MG63 (cell line): ENCODE results near the gene KATNA1. TPM values are rescaled to one million over a fixed set of nuclear protein-coding genes. Genes with fewer than 3 reads are reported as not detected.
"Not testable (repeated sequence)": the region's sequence is repeated elsewhere in the genome, so short reads cannot be mapped to it uniquely, and the experiment has no call there.

ENCODE experiments used
- DNase-seq: peaks from one replicate; pipeline ENCODE4 v3.0.0-alpha.2; 2020
- H3K27me3 ChIP-seq: fragments of 250-450 bp; sonication (Bioruptor Pico); 2 replicates; pipeline ENCODE4 v1.5.1; 2020; ENCODE audit warnings: mild to moderate bottlenecking, moderate library complexity
- H3K36me3 ChIP-seq: fragments of 250-450 bp; sonication (Bioruptor Pico); 2 replicates; pipeline ENCODE4 v1.5.1; 2020; ENCODE audit warnings: mild to moderate bottlenecking, moderate library complexity
- H3K4me3 ChIP-seq: fragments of 250-450 bp; sonication (Bioruptor Pico); 2 replicates; pipeline ENCODE4 v1.5.1; 2020; ENCODE audit warnings: mild to moderate bottlenecking, moderate library complexity
- H3K9me3 ChIP-seq: fragments of 250-450 bp; sonication (Bioruptor Pico); 2 replicates; pipeline ENCODE4 v1.5.1; 2020; ENCODE audit warnings: mild to moderate bottlenecking, moderate library complexity
- total RNA-seq: library from RNA; depleted of rRNA; stranded (reverse); fragments of >200 nt; shearing (Covaris generic); gene quantifications from 2 replicates; pipeline ENCODE4 v1.2.3, GENCODE V29; 2014; ENCODE audit warnings: low replicate concordance; rRNA removed

KATNA1 gene
- total RNA-seq: 26.9 and 34.1 TPM in 2 replicates

DNA sequence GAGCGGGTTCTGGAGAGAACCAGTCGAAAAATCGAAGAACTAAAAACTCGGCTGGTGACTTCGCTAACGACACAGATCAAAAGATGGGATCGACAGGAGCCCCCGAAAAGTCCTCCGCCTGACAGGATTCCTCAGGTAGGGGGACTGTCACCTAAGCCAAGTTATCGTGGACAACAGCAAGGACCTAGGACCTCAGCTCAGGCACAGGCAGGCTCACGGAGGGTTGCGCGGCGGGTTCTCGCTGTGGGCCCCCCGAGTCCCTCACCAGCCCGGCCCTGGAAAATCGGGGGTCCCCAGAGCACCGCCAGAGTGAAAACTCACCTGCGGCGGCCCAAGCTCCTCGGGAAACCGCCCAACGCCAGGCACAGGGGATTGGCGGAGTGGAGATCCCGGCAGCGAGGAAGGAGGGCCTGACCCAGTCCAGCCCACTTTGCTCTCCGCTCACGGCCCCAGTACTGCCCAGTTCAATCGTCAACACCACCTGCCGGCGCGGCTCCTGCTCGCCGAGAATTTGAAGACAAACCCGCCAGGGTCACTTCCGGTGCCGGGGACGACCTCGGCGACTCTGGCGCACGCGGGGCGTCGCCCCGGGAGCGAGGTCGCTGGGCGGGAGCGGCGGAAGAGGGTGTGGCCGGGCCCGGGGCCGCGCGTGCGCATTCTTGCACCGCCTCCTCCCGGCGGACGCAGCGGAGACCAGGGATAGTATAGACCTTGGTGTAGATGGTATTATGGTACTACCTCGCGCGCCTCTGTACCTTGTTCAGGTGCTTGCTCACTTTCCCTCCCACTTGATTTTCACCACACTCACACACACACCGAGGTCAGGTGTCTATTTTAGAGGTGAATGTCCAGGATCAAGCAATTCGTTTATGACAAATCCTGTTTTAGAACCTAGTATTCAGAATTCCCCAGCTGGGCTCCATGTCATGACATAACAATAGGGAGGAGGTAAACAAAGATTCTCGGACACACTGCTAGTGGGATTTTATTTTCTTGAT lies at the start of gene KATNA1:
TSS of gene KATNA1 (minus strand) at position 567 of the 998 bp plus-strand sequence. CDS start 10,167 bp downstream, outside the sequence.
- DNase-seq: peak; percentile 86
- peak within 1 kb of the TSS; percentile 68 for H3K4me3 ChIP-seq

DNA sequence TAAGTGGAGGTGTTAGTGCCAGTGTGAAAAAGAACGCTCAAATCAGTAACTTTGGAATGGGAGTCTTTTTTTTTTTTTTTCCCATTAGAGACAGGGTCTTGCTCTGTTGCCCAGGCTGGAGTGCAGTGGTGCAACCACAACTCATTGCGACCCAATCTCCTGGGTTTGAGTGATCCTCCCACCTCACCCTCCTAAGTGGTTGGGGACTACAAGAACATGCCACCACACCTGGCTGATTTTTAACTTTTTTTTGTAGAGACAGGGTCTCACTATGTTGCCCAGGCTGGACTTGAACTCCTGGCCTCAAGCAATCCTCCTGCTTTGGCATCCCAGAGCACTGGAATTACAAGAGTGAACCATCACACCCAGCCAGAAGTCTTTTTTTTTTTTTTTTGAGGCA lies 49.7 kb upstream of the KATNA1 start:
- Histone ChIP-seq H3K4me3 (no peak overlapping the region), H3K36me3 (peaks cover 53% of the 10 kb centered on the region), H3K27me3 (no peaks in the 10 kb centered on the region), H3K9me3 (no peaks in the 10 kb centered on the region)
- DNase-seq: no peak

More for the DNA sequence above, at the start of gene KATNA1:
- Histone ChIP-seq H3K36me3 (peaks cover 3% of the 10 kb centered on the region; the same call in 1 of the 2 replicates), H3K9me3 (no peaks in the 10 kb centered on the region), H3K27me3 (no peaks in the 10 kb centered on the region)

DNA sequence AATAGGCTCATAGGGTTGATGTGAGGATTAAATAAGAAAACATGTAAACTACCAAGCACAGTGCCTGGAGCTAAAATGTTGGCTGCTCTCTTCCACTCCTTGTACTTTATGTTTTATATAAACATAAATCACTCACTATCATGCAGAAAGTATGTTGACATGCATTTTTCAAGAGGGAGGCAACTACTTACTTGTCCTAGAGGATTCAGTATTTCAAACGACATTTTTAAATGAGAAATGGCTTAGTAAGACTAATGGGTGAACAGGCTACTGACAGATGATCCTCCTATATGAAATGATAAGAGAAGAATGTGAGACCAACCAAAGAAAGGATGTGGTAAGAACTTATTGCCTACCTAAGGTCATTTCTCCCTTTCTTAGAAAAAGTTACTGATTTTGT lies 48.4 kb upstream of the KATNA1 start:
- no peak for DNase-seq
- H3K36me3 ChIP-seq: peaks cover 59% of the 10 kb centered on the region
- no peak overlapping the region for H3K4me3 ChIP-seq
- no peaks in the 10 kb centered on the region for H3K27me3 ChIP-seq
- no peaks in the 10 kb centered on the region for H3K9me3 ChIP-seq

DNA sequence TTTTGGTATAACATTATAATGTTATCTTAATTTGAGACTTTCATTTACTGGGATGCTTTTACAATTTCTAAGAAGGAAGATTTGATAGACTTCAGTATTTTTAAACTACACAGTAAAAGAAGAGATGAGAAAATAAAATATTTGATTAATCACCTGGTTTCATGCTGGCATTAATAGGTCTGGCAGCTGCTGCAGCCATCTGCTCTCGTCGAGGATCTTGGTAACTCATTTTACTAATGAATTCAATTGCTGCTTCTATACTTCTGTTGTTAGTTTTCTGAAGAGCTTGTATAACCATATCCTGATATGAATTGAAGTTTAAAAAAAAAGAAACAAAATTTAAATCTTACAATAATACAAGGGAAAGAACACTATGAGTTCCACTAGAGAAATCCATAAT lies 46.4 kb upstream of the KATNA1 start:
- Histone ChIP-seq H3K4me3 (no peak overlapping the region), H3K27me3 (no peaks in the 10 kb centered on the region), H3K36me3 (peaks cover 64% of the 10 kb centered on the region), H3K9me3 (no peaks in the 10 kb centered on the region)
- DNase-seq: no peak

DNA sequence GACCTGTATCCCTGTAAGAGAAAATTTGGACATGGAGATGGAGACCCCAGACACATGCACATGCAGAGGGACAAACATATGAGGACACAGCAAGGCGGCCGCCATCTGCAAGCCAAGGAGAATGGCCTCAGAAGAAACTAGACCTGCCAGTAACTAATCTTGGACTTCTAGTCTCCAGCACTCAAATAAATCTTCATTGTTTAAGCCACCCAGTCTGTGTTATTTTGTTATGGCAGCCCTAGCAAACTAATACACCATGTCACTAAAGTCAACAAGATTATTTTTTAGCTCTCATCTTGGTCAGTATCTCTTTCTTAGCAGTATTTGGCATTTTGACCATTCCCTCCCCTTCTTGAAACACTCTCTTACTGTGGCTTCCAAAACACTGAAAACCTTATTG lies 42.7 kb upstream of the KATNA1 start:
- no peak for DNase-seq
- no peak overlapping the region for H3K4me3 ChIP-seq
- peaks cover 51% of the 10 kb centered on the region for H3K36me3 ChIP-seq
- no peaks in the 10 kb centered on the region for H3K27me3 ChIP-seq
- no peaks in the 10 kb centered on the region for H3K9me3 ChIP-seq

DNA sequence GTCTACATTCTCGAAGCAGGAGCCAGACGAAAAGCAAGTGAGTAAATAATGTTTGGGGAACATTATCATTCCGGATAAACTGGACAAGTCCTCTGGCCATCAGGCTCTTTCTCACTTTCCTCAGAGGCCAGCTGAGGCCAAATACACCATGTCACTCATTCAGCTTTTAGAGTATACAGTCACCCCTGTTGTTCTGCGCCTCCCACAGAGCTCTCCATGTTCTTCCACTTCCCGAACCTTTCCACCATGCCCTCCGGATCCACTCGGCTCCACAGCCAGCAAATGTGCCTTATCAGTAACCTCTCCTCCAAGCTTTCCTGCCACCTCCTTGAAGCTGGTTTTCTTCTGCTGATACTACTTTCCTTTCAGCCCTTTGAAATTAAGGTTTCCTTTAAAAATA lies 37.7 kb upstream of the KATNA1 start:
- no peak for DNase-seq
- Histone ChIP-seq H3K27me3 (no peaks in the 10 kb centered on the region), H3K9me3 (no peaks in the 10 kb centered on the region), H3K4me3 (no peak overlapping the region), H3K36me3 (peaks cover 41% of the 10 kb centered on the region)

DNA sequence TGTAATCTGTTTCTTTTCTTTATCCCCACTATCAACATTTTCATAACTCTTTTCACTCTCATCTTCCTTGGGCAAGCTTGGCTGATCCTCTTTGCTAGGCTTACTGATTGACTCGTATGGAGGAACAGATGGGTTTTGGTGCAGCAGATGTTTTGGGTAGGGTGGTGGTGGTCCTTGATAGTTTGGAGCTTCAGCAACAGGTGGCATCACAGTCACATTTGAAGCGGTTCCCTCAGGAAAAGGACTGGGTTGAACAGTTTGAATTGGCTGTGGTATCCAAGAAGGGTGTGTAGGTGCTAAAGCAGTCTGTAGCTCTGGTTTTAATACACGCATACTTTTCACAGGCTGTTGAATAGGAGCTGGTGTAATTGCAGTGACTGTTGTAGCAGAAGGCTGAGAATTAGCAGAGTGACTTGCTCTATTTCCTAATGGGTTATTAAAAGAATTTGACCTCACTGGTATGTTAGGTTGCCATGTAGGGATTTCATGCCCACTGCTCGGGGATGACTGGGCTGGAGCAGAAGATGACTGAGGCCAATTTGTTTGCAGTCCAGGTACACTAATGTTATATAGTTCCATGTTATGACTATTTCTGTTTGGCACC lies 34.8 kb upstream of the KATNA1 start:
- no peak for DNase-seq
- Histone ChIP-seq H3K27me3 (no peaks in the 10 kb centered on the region), H3K36me3 (peaks cover 47% of the 10 kb centered on the region), H3K9me3 (no peaks in the 10 kb centered on the region), H3K4me3 (no peak overlapping the region)

DNA sequence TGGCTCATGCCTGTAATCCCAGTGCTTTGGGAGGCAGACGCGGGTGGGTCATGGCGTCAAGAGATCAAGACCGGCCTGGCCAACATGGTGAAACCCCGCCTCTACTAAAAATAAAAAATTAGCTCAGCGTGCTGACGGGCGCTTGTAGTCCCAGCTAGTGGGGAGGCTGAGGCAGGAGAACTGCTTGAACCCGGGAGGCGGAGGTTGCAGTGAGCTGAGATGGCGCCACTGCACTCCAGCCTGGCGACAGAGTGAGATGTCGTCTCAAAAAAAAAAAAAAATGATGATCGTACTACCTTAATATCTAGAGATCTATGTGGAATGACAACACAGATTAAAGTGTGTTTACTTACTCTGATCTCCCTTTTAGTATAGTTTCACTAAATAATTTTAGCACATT lies 33.3 kb upstream of the KATNA1 start:
- peaks cover 57% of the 10 kb centered on the region for H3K36me3 ChIP-seq
- not testable (repeated sequence) for H3K27me3 ChIP-seq, H3K4me3 ChIP-seq, H3K9me3 ChIP-seq, DNase-seq

DNA sequence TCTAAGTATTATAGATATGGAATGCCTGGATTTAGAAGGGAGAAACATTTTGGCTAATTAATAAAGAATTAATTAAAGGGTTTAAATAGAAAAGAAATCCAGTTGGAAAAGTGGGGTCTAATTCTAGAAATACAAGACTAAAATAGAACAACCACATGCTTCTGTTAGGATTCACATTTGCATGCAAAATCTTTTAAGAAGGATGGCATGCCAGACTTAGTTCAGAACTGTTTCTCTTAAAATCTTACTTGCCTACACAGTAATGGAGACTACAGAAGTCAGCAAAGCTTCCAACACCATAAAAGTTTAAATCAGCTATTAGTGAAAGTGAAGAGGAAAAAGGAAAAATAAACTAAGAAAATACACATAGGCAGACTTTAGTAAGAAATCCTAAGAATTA lies 32.7 kb upstream of the KATNA1 start:
- no peaks in the 10 kb centered on the region for H3K27me3 ChIP-seq
- peaks cover 64% of the 10 kb centered on the region for H3K36me3 ChIP-seq
- no peak overlapping the region for H3K4me3 ChIP-seq
- H3K9me3 ChIP-seq: no peaks in the 10 kb centered on the region
- no peak for DNase-seq

DNA sequence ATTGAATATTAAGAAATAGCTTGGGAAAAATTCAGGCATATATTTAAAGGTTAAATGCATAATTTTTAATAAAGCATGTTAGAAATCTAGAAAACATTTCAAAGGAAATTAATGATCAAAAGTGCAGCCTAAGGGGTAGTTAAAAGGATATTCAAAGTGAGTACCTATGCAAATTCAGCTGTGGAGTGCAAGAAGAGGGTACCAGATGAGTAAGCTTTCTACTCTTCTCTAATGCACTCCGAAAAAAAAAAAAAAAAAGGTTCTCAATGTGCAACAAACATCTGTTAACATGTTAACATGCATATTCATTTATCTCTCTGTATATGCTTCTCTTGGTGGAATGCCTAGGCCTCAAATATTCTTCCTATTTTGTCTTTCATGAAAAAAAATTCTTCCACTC lies 32.0 kb upstream of the KATNA1 start:
- no peak for DNase-seq
- H3K36me3 ChIP-seq: peaks cover 71% of the 10 kb centered on the region
- no peaks in the 10 kb centered on the region for H3K9me3 ChIP-seq
- H3K4me3 ChIP-seq: no peak overlapping the region
- no peaks in the 10 kb centered on the region for H3K27me3 ChIP-seq

DNA sequence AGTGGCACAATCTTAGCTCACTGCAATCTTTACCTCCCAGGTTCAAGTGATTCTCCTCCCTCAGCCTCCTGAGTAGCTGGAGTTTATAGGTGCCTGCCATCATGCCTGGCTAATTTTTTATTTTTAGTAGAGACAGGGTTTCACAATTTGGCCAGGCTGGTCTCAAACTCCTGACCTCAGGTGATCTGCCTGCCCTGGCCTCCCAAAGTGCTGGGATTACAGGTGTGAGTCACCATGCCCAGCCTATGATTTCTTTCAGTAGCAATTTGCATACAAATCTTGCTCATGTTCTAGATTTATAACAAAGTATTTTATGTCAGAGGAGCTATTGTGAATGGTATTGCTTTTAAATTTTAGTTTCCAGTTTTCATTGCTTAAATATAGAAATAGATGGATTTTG lies 23.8 kb upstream of the KATNA1 start:
- H3K9me3 ChIP-seq, H3K27me3 ChIP-seq, DNase-seq, H3K4me3 ChIP-seq: not testable (repeated sequence)
- peaks cover 47% of the 10 kb centered on the region for H3K36me3 ChIP-seq

DNA sequence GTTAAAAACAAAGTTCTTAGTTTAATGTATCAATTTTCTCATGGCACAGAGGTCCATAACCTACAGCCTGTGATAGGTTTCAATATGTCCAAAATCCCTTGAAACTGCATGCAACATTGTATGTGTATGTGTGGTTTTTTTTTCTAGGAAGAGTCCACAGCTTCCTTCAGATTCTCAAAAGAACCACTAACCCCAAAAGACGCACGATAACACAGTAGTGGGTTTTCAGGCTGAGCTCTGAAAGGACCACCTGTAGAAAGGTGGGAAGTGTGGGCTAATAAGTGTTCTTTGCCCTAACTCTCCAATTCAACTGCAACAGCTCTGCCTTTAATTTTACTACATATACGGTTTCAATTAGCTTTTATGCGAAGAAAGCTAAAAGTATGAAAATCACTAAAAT lies 11.5 kb upstream of the KATNA1 start:
- no peak for DNase-seq
- Histone ChIP-seq H3K4me3 (no peak overlapping the region), H3K27me3 (no peaks in the 10 kb centered on the region), H3K36me3 (peaks cover 47% of the 10 kb centered on the region), H3K9me3 (no peaks in the 10 kb centered on the region)

DNA sequence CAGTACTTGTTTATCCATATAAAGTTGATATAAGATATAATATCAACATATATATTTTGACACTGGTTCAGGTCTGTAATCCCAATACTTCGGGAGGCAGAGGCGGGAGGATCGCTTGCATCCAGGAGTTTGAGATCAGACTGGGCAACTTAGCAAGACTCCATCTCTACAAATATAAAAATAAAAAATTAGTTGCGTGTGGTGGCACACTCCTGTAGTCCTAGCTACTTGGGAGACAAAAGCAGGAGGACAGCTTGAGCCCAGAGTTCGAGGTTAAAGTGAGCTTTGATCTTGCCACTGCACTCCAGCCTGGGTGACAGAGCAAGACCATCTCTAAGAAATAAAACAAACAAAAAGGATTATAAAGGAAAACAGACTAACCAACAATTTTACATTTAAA lies 8.9 kb upstream of the KATNA1 start:
- no peaks in the 10 kb centered on the region for H3K27me3 ChIP-seq
- peaks cover 33% of the 10 kb centered on the region for H3K36me3 ChIP-seq
- H3K4me3 ChIP-seq: no peak overlapping the region
- no peaks in the 10 kb centered on the region for H3K9me3 ChIP-seq
- no peak for DNase-seq

DNA sequence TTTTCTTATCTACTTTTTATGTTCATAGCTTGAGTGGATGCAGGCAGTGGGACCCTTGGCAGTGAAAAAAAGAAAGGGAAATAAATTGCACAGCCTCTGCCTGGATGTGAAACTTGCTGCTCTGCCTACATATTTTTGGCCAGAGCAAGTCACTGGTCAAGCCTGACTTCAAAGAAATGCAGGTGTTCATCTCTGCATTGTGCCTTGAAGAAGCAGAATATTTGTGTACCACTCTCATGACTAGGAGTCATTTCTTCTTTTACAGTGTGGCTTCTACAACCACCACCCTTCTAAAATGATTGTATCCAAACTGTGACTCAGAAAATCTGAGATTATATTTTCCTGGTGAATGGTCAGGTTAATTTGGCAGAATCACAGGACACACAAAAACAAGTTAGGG lies 2.5 kb upstream of the KATNA1 start:
- Histone ChIP-seq H3K27me3 (no peaks in the 10 kb centered on the region), H3K4me3 (no peak overlapping the region), H3K9me3 (no peaks in the 10 kb centered on the region), H3K36me3 (no peaks in the 10 kb centered on the region)
- no peak for DNase-seq

DNA sequence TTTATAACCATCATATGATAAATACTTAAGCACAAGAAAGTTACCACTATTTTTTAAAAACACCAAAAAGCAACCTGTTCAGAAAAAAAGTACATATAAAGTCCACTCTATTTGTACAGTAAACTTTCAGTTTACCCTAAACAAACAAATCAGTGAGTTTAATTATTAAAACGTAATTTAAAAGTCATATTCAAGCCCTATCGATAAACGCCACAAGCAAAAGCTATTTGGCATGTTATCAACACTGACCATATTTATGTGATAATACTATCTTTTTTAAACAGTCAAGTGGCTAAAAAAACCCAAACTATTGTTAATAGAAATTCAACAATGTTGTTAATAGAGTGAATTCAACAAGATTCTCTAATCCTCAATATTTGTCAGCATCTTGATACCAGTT lies 1.9 kb downstream of the KATNA1 start:
- Histone ChIP-seq H3K4me3 (peak overlapping the region; percentile 68), H3K9me3 (no peaks in the 10 kb centered on the region), H3K27me3 (no peaks in the 10 kb centered on the region), H3K36me3 (peaks cover 3% of the 10 kb centered on the region; the same call in 1 of the 2 replicates)
- no peak for DNase-seq

DNA sequence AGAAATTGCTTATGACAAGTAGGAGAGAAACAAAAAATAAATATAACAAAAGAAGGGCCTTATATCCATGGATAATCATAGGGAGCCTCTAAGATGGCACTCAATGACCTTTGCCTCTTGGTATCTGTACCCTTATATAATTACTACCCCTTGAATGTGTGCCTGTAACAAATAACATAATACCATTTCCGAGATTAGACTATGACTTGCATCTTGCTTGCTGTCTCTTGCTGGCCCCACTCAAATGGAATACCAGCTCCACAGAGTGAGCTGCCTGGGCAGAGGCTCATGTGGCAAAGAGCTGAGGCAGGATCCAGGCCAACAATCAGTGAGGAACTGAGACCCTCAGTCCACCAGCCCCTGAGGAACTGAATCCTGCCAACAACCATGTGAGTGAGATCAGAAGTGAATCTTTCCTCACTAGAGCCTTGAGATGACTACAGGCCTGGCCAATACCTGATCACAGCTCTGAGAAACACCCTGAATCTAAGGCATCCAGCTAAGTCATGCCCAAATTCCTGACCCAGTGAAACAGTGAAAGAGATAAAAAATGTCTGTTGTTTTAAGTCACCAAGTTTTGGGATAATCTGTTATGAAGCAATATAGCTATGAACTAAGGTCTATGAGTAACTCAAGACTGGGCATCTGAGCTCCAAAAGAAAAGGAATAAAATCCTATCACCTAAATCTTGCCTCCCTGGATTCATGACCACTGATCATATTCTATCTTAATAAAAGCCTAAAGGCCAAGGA lies 5.5 kb downstream of the KATNA1 start:
- H3K36me3 ChIP-seq: peaks cover 6% of the 10 kb centered on the region
- no peak for DNase-seq
- H3K9me3 ChIP-seq: no peaks in the 10 kb centered on the region
- no peak overlapping the region for H3K4me3 ChIP-seq
- no peaks in the 10 kb centered on the region for H3K27me3 ChIP-seq

DNA sequence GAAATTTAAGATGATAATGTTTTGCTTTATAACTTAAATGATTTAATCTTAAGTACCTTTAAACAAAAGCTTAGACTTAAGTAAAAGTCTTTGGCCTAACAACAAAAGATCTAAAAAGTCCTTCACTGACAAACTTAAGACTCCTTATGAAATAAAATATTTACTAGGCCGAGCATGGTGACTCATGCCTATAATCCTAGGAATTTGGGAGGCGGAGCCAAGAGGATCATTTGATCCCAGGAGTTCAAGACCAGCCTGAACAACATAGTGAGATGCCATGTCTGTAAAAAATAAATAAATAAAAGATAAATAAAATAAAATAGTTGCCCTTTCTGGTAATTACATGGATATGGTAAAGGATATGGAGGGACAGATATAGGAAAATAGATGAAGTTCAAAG lies 12.4 kb downstream of the KATNA1 start:
- H3K9me3 ChIP-seq: no peaks in the 10 kb centered on the region
- DNase-seq: peak; percentile 46

More for the DNA sequence above, 12.4 kb downstream of the KATNA1 start:
- Histone ChIP-seq H3K36me3 (peaks cover 18% of the 10 kb centered on the region), H3K4me3 (no peak overlapping the region), H3K27me3 (no peaks in the 10 kb centered on the region)
